A673 (cell line): ENCODE data around the gene PARVA.

Experiments
- EZH2 ChIP-seq: fragments of 200-600 bp; sonication (generic); IDR thresholded peaks from 2 replicates; pipeline ENCODE4 v1.6.1; 2017; ENCODE audit warnings: borderline replicate concordance, low read depth, mild to moderate bottlenecking, mixed read lengths, antibody characterized with exemption, low read length; ENCODE audit not compliant: poor library complexity, severe bottlenecking
- TF ChIP-seq, protein P1 (sequence below): fragments of 300-800, 200-600 bp; sonication (generic); conservative IDR thresholded peaks from 2 replicates; pipeline ENCODE4 v1.5.1; 2017; ENCODE audit warnings: low read depth, mild to moderate bottlenecking, antibody characterized with exemption, low read length, moderate library complexity, mixed read lengths

DNA sequence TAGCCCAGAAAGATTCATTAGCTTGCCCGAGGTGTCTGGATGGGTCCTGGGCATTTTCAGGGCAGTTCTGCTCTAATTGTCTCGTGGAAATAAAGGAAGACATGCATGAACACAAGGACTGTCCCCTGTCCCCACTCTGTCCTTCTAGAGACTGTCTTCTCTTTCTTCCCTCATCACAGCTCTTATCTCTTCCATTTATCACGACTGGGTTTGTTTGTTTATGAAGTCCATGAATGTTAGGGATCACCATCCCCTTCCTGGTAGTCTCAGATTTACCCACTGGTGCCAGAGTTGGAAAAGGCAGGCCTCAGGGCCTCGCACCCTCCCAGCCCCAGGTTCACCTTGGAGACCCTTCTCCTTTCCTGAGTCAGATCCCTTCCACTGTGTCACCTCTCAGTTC is 134.8 kb downstream of the PARVA start:
- TF ChIP-seq, protein P1, sequence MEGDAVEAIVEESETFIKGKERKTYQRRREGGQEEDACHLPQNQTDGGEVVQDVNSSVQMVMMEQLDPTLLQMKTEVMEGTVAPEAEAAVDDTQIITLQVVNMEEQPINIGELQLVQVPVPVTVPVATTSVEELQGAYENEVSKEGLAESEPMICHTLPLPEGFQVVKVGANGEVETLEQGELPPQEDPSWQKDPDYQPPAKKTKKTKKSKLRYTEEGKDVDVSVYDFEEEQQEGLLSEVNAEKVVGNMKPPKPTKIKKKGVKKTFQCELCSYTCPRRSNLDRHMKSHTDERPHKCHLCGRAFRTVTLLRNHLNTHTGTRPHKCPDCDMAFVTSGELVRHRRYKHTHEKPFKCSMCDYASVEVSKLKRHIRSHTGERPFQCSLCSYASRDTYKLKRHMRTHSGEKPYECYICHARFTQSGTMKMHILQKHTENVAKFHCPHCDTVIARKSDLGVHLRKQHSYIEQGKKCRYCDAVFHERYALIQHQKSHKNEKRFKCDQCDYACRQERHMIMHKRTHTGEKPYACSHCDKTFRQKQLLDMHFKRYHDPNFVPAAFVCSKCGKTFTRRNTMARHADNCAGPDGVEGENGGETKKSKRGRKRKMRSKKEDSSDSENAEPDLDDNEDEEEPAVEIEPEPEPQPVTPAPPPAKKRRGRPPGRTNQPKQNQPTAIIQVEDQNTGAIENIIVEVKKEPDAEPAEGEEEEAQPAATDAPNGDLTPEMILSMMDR: no peak
- no peak for TF ChIP-seq EZH2
